ENCODE data around the gene RSRC1.
"Not testable (repeated sequence)": the region's sequence is repeated elsewhere in the genome, so short reads cannot be mapped to it uniquely, and the experiment has no call there.

The RSRC1 gene

DNA sequence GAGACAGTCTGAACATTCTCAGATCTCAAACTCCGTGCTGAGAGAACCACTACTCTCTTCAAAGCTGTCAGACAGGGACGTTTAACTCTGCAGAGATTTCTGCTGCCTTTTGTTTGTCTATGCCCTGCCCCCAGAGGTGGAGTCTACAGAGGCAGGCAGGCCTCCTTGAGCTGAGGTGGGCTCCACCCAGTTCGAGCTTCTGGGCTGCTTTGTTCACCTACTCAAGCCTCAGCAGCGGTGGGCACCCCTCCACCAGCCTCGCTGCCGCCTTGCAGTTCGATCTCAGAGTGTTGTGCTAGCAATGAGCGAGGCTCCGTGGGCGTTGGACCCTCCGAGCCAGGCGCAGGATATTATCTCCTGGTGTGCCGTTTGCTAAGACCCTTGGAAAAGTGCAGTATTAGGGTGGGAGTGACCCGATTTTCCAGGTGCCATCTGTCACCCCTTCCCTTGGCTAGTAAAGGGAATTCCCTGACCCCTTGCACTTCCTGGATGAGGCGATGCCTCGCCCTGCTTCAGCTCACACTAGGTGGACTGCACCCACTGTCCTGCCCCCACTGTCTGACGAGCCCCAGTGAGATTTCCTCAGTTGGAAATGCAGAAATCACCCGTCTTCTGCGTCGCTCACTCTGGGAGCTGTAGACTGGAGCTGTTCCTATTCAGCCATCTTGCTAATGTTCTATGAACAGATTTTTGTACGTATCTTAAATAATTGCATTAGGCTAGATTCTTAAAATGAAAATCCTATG, 220.0 kb downstream of the RSRC1 start:
- DNase-seq (ENCODE audit: low spot score), result not testable (repeated sequence)

DNA sequence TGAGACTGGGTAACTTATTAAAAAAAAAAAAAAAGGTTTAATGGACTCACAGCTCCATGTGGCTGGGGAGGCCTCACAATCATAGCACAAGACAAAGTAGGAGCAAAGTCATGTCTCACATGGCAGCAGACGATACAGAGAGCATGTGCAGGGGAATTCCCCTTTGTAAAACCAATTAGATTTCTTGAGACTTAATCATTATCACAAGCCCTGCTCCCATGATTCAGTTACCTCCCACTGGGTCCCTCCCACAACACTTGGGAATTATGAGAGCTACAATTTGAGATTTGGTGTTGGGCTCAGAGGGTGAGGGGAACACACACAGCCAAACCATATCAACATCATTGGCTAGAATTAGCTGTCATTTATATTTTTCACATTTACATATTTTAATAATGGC, 221.0 kb downstream of the RSRC1 start:
- DNase-seq (ENCODE audit: low spot score), result no peak

DNA sequence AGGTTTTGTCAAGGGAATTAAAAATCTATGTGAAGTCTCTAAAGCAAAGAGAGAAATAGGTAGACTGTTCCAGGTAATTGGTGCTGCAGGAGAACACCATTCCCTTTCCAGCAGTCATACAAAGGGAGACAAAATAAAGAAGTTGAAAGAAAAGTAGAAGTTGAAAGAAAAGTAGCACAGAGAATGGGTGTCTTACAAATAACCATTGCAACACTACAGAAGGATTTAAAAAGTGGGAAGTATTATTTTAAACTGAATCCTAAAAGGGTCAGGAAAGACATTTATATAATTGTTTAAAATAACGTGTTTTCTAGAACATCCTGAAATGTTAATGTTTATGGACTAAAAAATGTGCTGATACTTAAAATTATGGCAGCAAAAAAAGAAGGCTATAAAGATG, 223.8 kb downstream of the RSRC1 start:
- DNase-seq (ENCODE audit: low spot score), result no peak

DNA sequence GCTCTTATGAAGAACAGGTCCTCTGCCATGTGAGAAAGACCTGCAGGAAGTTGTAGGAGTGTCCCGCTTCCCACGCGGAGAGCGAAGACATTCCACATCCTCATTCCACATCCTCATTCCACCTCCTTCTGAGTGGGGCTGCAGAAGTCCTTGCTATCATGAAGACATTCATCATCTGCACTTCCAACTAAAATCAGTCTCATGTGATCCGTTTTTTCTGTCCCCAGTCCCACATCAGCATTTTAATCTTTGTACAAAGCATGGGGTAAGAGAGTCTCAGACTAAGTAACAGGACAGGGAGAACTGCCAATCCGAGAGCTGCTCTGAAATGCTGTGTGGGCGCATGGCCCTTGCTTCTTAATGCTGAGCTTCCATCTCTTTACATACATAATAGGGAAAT, 227.2 kb downstream of the RSRC1 start:
- no peak for DNase-seq (ENCODE audit: low spot score)

DNA sequence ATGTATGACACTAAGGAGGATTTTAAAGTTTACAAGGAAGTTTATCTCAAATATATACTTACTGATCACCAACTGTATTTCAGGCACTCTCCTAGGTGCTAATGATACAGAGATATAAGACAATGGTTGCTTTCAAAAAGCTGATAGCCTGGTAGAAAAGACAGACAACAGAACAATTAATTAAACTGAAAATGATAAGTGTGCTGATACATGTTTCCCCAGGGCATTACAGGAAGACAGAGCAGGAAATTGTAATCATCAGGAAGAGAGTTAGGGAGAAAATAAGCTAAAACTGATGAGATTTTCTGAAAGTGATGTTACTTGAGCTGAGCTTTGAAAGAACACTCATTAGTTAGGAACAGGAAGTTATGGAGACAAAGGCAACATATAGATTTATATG, 229.7 kb downstream of the RSRC1 start:
- DNase-seq (ENCODE audit: low spot score), result no peak

DNA sequence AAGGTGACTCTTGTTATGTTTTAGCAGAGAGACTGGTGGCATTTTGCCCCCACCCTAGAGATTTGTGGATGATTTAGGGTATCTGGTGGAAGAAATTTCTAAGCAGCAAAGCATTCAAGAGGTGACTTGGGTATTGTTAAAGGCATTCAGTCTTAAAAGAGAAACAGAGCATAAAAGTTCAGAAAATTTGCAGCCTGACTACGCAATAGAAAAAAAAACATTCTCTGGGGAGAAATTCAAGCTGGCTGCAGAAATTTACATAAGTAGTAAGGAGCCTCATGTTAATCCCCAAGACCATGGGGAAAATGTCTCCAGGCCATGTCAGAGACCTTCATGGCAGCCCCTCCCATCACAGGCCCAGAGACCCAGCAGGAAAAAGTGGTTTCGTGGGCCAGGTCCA, 231.1 kb downstream of the RSRC1 start:
- DNase-seq (ENCODE audit: low spot score), result not testable (repeated sequence)

DNA sequence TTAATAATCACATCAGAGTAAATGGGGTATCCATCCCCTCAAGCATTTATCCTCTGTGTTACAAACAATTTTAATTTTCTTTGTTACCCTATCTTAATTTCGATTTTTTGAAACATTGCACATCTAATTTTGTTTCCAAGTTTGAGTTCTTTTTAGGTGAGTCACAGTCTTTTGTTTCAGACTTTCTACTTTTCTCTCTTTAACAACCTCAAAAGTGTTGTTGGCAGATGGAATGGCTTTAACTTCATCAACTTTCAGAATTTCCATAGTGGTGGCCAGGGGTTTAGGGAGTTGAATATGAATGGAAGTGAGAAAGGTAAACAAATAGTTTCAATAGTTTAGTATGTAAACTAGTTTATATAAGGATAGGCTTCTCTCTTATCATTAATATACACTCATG, 238.1 kb downstream of the RSRC1 start:
- DNase-seq (ENCODE audit: low spot score), result no peak

DNA sequence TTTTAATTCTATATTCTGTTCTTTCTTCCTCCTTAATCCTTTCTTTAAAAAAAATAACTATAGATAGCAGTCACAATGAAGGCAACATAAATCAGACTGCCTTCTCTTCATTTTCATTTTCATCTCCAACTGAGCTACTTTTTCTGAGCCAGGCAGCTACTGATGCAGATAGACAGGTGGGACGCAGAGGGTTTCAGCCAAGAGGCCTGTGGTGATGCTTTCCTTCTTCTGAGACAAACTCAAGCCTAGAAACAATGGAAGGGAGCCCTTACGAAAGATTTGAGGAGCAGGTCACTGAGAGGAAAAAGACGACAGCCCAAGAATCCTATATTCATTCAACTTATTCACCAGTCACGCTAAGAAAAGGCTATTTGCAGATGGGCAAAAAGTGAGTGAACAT, 241.1 kb downstream of the RSRC1 start:
- no peak for DNase-seq (ENCODE audit: low spot score)

DNA sequence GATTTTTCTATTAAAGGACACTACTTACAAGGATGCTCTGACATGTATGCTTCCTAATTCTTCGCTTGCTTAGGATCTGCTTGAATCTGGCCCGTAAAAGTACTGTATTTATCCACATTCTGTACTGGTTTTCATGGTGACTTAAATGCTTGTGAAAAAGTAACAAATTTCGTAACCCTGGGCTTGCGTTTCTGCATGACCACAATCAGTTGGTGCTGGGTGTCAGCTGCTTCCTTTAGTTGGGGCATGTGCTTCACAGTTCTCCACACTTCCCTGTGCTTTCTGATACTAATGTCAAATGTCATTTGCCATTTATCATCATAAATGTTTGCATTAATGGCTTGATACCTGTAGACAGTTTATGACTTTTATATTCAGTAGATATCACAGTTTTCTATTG, 242.7 kb downstream of the RSRC1 start:
- DNase-seq (ENCODE audit: low spot score), result peak; percentile 1

DNA sequence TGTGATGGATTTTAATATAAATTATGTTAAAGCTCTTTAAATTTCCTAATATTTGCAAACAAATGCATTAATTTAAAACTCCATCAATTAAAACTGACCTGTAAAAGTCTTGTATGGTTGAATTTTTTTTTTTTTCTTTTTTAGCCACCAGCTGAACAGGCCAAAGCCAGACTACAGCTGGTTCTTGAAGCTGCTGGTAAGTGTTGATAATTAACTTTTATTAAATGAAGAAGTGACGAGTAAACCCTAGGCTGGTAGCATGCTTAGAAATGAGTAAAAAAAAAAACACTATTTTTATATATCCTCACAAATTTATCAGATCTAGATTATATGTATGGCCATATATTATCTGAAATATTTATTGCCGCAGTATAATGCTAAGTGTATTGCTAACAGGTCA, 244.8 kb downstream of the RSRC1 start:
- no peak for DNase-seq (ENCODE audit: low spot score)

DNA sequence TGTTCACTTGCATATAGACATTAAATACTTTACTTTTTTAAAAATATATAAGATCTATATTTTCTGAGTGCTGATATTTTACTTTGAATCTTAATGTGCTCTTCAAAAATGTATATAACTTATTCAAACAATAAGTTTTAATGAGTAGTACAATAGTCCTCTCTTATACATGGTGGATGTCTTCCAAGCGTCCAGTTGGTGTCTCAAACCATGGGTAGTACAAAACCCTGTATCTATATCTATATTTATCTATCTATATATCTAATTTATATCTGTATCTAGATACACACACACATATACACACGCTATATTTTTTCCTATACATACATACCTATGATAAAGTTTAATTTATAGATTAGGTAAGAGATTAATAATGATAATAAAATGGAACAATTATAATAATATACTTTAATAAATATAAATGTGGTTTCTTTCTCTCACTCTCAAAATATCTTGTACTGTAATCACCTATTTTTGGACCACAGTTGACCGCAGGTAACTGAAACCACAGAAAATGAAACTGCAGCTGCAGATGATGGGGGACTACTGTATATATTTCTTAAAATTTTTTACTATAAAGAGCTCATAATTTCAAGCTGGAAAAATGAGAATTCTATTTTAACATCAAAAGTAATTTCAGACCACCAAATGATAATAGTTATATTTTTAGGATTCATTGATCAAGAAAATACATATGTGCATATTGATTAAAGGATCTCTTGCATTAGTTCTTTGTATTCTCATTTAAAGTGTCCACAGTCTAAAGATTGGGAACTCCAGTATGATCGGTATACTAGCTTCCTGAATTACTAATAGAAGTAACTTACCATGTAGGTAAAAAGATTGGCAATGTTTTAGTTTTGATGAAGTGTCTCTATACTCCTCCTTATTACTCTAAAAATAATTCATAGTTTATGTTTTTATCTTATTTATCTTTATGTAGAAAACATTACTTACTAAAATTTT, 246.0 kb downstream of the RSRC1 start:
- DNase-seq (ENCODE audit: low spot score), result no peak

DNA sequence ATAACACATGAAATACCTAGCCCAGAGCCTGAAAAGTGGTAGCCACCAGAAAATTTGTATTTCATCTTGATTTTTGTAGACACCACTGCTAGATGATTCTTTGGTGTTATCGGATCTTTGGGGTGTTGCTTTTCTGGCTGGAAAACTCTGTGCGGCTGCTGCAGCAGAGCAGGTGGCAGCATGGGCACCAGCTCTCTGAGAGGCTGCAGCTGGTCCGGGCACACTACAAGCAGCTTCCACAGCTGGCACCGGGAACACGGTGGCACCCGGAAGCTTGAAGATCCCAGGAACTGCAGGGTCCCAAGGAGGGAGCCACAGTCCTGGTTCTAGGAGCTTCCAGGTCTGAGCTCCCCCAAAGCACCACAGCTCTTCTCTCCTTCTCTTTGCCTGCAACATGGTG, 249.4 kb downstream of the RSRC1 start:
- DNase-seq (ENCODE audit: low spot score), result no peak

DNA sequence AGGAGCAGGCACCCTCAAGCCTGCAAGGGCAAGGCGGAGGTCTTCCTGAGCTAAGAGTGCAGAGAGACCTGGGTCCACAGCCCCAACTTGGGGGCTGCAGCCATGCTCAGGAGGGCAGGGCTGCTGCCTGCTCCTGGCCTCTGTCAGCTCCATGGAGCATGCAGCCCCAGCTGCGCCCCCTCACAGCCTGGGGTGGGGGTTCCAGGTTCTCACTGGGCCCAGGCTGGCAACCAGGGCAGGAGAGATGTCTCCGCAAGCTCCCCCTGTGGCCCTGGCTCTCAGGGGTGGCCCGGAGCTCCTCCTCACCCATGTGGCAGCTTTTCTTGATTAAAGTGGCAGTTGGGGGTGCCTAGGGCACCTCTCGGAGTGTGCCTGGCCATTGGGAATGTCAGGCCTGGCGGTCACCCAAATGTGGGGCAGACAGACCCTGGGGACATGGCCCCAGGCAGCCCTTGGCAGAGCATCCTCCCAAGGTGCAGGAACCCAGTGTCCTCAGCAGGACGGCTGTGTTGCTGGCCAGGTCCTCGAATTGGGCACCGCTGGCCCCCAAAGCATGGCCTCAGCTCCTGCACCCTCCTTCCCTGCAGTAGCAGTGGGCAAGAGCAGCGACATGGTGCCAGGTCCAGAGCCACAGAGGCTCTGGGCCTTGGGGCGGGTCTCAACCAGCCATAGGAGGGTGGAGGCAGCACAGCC, 251.0 kb downstream of the RSRC1 start:
- no peak for DNase-seq (ENCODE audit: low spot score)

DNA sequence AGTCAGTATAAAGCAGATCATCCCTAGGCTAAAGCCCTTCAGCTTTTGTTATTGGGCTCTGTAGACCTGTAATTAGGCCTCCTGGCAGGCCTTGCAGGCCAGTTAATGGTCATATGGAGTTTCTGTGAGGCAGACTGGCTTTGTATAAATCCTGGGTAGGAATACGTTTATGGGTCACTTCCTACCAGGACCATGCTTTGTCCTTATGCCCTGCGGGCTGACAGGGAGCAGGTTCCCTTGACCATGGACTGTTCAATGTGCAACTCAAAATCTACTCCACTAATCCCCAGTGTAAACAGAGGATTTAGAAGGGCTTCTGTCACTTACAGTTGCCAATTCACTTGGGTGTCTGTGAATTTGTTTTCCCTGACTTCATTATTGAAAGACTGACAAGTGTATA, 258.4 kb downstream of the RSRC1 start:
- DNase-seq (ENCODE audit: low spot score), result no peak

DNA sequence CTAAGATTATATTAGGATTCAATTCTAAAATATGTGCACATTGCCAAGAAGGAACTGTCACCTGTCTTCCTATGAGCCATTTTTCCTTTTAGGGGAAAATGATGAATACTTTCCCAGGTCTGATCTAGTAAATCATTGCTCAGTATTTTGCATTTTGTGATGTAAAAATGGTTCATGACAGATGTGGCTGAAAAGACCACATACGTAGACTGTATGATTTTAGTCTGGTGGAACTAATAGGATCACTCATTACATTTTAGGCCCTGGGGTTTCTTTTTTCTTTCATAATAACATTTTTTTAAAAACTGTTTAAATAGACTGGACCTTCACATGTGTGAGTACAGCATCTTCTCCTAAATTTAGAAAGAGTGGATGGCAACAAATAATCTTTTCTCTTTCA, 259.4 kb downstream of the RSRC1 start:
- DNase-seq (ENCODE audit: low spot score), result no peak

DNA sequence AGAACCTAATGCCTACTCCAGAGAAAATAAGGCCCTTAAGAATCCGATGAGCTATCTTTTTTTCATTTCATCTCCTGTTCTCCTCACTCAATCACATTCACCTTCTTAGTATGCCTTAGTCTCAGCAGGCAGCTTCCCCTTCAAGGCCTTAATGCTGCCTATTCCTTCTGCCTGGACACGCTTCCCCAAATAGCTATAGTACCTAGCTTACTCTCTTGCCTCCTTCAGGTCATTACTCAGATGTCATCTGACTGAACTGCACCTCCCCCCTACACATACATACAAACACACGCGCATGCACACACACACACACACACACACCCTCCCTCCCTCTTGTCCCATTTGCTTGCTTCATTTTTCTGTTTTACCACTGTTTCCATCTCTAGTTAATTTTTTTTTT, 269.6 kb downstream of the RSRC1 start:
- DNase-seq (ENCODE audit: low spot score), result no peak

DNA sequence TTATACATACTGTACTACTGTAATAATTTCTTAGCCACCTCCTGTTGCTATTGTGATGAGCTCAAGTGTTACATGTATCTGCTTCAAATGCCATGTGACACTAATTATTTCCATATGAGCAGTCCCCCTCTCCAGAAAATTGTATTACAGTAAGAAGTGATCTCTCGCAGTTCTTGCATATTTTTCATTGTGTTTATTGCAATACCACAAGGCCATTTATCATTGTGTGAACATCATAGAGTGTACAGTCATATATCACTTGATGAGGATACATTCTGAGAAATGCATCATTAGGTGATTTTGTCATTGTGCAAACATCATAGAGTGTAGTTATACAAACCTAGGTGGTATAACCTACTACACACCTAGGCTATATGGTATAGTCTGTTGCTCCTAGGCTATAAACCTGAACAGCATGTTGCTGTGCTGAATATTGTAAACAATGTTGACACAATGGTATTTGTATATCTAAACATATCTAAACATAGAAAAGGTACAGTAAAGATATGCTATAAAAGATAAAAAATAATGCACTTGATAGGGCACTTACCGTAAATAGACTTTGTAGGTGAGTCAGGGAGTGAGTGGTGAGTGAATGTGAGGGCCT, 271.5 kb downstream of the RSRC1 start:
- no peak for DNase-seq (ENCODE audit: low spot score)

DNA sequence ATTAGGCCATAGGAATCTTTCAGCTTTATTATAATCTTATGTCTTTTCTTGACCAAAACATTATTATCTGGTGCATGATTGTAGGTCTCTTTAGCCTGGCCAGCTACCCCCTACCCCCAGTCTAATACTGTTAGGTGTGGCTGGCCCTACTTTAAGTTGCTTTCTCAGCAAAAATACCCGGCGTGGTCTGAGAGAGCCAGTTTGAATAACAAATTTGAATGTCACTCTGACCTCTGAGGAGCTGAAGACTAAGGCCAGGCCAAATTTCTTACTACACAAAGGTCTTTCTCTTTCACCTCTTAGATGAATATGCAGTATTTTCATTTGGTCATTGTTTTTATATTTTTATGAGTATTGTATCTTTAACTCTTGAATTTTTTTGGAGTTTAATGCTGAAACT, 272.6 kb downstream of the RSRC1 start:
- no peak for DNase-seq (ENCODE audit: low spot score)

DNA sequence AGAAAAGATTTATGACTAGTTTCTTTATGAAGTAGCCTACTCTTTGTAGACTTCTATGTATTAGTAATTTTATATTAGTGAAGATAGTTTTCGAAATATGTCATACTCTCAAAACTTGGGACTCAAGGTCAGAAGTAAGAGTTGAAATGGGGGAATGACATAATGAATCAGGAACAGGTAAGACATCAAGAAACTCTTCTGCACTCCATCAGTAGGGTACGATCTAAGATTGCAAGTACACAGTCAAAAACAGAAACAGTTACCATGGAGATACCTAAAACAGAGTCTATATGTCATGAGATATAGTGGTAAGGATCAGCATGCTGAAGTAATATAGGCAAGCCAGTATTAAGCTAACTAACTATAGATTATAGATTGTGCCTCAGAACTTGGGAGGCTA, 274.1 kb downstream of the RSRC1 start:
- no peak for DNase-seq (ENCODE audit: low spot score)

DNA sequence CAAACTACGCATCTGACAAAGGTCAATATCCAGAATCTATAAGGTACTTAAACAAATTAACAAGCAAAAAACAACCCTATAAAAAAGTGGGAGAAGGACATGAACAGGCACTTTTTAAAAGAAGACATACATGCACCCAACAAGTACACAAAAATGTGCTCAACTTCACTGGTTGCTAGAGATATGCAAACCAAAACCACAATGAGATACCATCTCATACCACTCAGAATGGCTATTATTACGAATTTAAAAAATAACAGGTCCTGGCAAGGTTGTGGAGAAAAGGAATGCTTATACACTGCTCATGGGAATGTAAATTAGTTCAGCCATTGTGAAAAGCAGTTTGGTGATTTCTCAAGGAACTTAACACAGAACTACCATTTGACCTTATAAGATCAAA, 285.5 kb downstream of the RSRC1 start:
- no peak for DNase-seq (ENCODE audit: low spot score)

DNA sequence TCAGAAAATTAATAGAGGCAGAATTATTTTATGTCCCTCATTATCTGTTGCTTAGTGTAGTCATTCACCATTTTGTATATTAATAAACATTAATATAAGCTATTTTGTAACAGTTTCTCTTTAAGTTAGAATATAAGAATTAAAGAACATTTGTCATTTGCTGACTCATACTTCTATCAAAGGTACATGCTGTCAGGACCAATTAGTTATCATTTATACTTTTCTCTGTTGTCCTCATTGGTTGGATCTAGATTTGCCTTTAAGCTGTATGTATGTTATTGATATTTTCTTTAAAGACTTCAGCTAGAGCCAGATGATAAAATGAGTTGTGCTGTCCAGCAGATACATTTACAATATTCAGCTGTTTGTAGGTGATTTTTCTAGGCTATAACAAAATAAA, 292.7 kb downstream of the RSRC1 start:
- DNase-seq (ENCODE audit: low spot score), result no peak

DNA sequence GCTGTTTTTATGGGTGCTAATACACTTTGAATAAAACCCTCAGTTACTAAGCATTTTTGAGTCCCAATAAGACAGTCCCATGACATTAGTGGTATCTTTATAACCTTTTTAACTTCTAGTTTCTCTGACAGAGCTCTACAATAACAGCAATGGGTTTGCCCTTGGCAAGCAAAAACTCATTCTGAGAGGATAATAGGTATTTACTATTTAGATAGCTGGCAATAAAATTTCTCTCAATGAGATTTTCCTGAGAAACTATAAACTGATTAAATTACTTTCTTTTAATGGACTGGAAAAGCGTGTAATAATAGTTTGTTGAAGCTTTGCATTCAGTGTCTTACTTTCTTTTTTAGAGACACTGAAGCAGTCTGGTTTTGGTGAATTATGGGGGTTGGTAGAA, 293.1 kb downstream of the RSRC1 start:
- DNase-seq (ENCODE audit: low spot score), result no peak
